ENCODE results near the gene IL18RAP. TPM values are rescaled to one million over a fixed set of nuclear protein-coding genes. Genes with fewer than 3 reads are reported as not detected.
A peak's percentile ranks its signal among the peaks of the same experiment; 100 is the strongest.

IL18RAP gene
- total RNA-seq, 6 donors from 2014 or later = 8.0 to 16.3 (median 10.9) TPM

DNA sequence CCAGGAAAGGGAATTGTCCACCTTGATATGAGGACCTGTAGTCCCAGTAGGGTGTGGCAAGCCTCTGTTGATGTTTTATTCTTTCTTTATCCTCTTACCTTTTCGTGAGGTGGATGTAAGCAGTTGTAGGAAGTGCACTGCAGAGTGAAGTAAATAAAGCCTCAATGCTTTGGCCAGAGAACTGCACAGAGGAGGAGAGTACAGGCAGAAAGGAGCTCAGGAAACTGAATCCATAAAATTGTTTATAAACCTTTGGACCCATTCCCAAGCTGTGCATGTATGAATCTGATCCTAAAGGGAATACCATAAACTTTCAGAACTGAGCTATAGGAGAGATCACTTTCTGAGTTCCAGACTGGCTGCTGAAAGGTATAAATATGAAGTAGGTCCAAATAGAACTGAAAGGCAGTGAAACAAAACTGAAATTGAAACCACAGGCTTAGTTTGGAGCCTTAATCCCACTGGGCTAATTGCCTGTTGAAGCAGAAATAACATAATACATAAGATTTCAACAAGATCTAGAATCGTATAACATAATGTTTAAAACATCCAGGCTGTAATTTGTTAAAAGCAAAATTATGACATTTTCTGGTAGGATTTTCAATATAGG is 32.2 kb downstream of the IL18RAP start:
- Histone ChIP-seq H3K27me3 (no peaks in the 10 kb centered on the region), H3K4me1 (no peaks in the 10 kb centered on the region), H3K9me3 (peaks cover 0 to 4% (median 0%) of the 10 kb centered on the region in 4 donors), H3K36me3 (peaks cover 0 to 11% (median 0%) of the 10 kb centered on the region in 4 donors), H3K27ac (peak overlapping the region in 1 of 4 donors; percentile 30), H3K4me3 (no peak overlapping the region)
- ATAC-seq (ENCODE audit: low FRiP score in 2 of 2) (no peak), DNase-seq (no peak)
- TF ChIP-seq, protein P1, sequence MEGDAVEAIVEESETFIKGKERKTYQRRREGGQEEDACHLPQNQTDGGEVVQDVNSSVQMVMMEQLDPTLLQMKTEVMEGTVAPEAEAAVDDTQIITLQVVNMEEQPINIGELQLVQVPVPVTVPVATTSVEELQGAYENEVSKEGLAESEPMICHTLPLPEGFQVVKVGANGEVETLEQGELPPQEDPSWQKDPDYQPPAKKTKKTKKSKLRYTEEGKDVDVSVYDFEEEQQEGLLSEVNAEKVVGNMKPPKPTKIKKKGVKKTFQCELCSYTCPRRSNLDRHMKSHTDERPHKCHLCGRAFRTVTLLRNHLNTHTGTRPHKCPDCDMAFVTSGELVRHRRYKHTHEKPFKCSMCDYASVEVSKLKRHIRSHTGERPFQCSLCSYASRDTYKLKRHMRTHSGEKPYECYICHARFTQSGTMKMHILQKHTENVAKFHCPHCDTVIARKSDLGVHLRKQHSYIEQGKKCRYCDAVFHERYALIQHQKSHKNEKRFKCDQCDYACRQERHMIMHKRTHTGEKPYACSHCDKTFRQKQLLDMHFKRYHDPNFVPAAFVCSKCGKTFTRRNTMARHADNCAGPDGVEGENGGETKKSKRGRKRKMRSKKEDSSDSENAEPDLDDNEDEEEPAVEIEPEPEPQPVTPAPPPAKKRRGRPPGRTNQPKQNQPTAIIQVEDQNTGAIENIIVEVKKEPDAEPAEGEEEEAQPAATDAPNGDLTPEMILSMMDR (IDR thresholded peaks at IDR 0.05) = no peak
- TF ChIP-seq POLR2AphosphoS5 (IDR thresholded peaks at IDR 0.05) (no peak), POLR2A (IDR thresholded peaks at IDR 0.05) (no peak), EP300 (IDR thresholded peaks at IDR 0.05) (no peak)
- WGBS, 2 donors = 76 to 77% methylated on average over 2 of the region's 2 CpGs

DNA sequence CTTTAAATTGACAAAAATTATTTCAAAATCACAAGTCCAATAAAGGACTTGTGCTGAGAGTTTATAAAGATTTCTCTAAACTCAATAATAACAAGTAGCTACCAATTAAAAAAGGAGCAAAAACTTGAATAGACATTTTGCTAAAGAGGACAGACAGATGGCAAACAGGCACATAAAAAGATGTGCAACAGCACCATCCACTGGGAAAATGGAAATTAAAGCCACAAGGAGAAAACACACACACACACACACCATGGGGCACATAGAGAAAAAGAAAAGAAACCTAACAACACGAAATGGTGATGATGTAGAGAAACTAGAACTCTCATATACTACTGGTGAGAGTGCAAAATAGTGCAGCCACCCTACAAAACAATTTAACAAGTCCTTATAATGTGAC is 37.5 kb downstream of the IL18RAP start:
- TF ChIP-seq, protein P1 (IDR thresholded peaks at IDR 0.05) = no peak
- TF ChIP-seq POLR2AphosphoS5 (IDR thresholded peaks at IDR 0.05) (no peak), POLR2A (IDR thresholded peaks at IDR 0.05) (no peak), EP300 (IDR thresholded peaks at IDR 0.05) (no peak)
- Histone ChIP-seq H3K36me3 (no peaks in the 10 kb centered on the region), H3K9me3 (peaks cover 0 to 4% (median 0%) of the 10 kb centered on the region in 4 donors), H3K27me3 (no peaks in the 10 kb centered on the region), H3K4me3 (no peak overlapping the region), H3K27ac (no peak overlapping the region), H3K4me1 (no peaks in the 10 kb centered on the region)
- 79 to 87% methylated on average over 1 of the region's 1 CpG for WGBS, 2 donors
- DNase-seq = no peak
- ATAC-seq (ENCODE audit: low FRiP score in 2 of 2) = no peak

DNA sequence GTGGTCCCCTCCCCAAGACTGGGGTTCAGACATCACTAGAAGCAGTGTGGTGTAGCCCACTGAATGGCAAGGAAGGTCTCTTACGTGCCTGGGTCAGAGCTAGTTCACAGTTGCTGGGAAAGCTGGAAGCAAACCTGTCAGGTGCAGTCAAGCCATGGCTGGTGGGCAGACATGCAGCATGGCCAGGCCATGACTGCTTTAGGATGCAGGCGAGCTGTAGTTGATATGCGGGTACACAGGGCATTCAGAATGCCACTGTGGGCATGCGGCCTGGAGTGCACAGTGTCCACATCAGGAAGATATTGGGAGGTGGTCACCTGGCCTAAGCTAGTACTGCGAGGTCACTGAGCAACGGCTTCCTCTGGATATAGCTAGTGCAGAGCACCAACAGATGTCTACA is 38.2 kb downstream of the IL18RAP start:
- TF ChIP-seq POLR2AphosphoS5 (IDR thresholded peaks at IDR 0.05) = no peak
- TF ChIP-seq, protein P1 (IDR thresholded peaks at IDR 0.05) = no peak
- no peak for TF ChIP-seq POLR2A (IDR thresholded peaks at IDR 0.05)
- no peak for TF ChIP-seq EP300 (IDR thresholded peaks at IDR 0.05)
- H3K27me3 ChIP-seq = no peaks in the 10 kb centered on the region
- H3K27ac ChIP-seq = no peak overlapping the region
- ATAC-seq (ENCODE audit: low FRiP score in 2 of 2) = no peak
- no peaks in the 10 kb centered on the region for H3K4me1 ChIP-seq
- H3K9me3 ChIP-seq = peaks cover 0 to under 1% (median 0%) of the 10 kb centered on the region in 4 donors
- 87 to 93% methylated on average over 6 of the region's 6 CpGs for WGBS, 2 donors
- no peaks in the 10 kb centered on the region for H3K36me3 ChIP-seq
- H3K4me3 ChIP-seq = no peak overlapping the region
- no peak for DNase-seq

DNA sequence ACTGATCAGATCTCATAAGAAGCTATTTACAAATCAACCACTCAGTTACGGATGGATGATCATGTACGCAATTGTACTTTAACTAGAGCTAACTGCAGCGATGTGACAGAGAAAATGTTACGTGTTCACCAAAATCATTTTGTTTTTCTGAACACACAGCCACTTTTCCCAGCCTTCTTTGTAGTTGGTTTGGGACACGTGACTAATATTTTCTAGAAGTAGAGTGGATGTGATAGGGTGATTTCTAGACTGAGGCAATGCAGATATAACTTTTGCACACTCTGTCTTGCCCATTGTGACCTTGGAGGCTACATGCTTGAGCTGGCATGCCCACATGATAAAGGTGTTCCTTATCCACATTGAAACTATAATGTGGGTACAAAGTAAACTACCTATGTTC is 40.2 kb downstream of the IL18RAP start:
- no peaks in the 10 kb centered on the region for H3K4me1 ChIP-seq
- WGBS, 2 donors = 88 to 95% methylated on average over 5 of the region's 5 CpGs
- DNase-seq (no peak), ATAC-seq (ENCODE audit: low FRiP score in 2 of 2) (no peak)
- no peaks in the 10 kb centered on the region for H3K9me3 ChIP-seq
- no peaks in the 10 kb centered on the region for H3K27me3 ChIP-seq
- H3K27ac ChIP-seq = no peak overlapping the region
- no peak overlapping the region for H3K4me3 ChIP-seq
- TF ChIP-seq, protein P1 (IDR thresholded peaks at IDR 0.05) = no peak
- H3K36me3 ChIP-seq = no peaks in the 10 kb centered on the region

DNA sequence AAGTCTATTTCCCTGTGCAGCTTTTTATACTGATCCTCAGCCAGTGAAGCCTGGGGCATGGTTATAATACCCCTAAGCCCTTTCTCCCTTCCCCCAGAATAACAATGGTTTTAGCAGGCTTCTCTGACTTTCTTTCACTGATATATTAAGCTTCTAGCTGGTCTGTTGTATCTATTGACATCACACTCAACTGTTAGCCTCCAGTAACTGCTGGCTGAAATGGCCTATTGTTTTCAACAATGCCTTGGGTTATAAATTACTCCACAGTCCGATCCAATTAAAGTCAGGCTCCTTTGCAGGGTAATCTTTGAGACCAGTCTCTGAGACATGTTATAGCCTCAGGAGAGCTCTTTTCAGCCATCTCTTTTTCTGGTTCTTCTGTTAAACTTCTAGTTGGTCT is 47.2 kb downstream of the IL18RAP start:
- Histone ChIP-seq H3K27ac (no peak overlapping the region), H3K9me3 (peaks cover 0 to 10% (median 4%) of the 10 kb centered on the region in 4 donors), H3K4me3 (no peak overlapping the region), H3K36me3 (no peaks in the 10 kb centered on the region), H3K4me1 (no peaks in the 10 kb centered on the region), H3K27me3 (no peaks in the 10 kb centered on the region)
- no peak for ATAC-seq (ENCODE audit: low FRiP score in 2 of 2)
- no peak for DNase-seq
- TF ChIP-seq, protein P1 (IDR thresholded peaks at IDR 0.05) = no peak
- TF ChIP-seq POLR2AphosphoS5 (IDR thresholded peaks at IDR 0.05) (no peak), EP300 (IDR thresholded peaks at IDR 0.05) (no peak), POLR2A (IDR thresholded peaks at IDR 0.05) (no peak)
- 68 to 86% methylated on average over 1 of the region's 1 CpG for WGBS, 2 donors

Measured in upper lobe of left lung (tissue), 6 donors.